Gastroesophageal sphincter (tissue), 3 donors: ENCODE data around the gene SIRT1.

Experiments used
- POLR2A ChIP-seq, 2 donors: fragments of 450-650 bp; IDR thresholded peaks; one replicate each; pipeline ENCODE4 v1.6.1; 2017; ENCODE audit warnings: antibody characterized with exemption in 2 of 2, mild to moderate bottlenecking in 2 of 2, moderate library complexity in 1 of 2
- POLR2AphosphoS5 ChIP-seq: sonication (generic); formaldehyde crosslinking; IDR thresholded peaks from one replicate; pipeline ENCODE4 v1.6.1; 2017; ENCODE audit warnings: antibody characterized with exemption
- TF ChIP-seq, protein P1 (sequence below), 4 experiments: fragments of 200-600 bp in 2 of 4; fragments of 450-650 bp in 2 of 4; sonication (generic) in 1 of 4; IDR thresholded peaks; one replicate each; pipeline ENCODE4 v1.5.1; 2017 to 2019; ENCODE audit warnings: antibody characterized with exemption in 4 of 4, mild to moderate bottlenecking in 2 of 4, moderate library complexity in 2 of 4

GRCh38 chr10:67917679-67918078, 33.2 kb downstream of the SIRT1 start:
- TF ChIP-seq, protein P1, sequence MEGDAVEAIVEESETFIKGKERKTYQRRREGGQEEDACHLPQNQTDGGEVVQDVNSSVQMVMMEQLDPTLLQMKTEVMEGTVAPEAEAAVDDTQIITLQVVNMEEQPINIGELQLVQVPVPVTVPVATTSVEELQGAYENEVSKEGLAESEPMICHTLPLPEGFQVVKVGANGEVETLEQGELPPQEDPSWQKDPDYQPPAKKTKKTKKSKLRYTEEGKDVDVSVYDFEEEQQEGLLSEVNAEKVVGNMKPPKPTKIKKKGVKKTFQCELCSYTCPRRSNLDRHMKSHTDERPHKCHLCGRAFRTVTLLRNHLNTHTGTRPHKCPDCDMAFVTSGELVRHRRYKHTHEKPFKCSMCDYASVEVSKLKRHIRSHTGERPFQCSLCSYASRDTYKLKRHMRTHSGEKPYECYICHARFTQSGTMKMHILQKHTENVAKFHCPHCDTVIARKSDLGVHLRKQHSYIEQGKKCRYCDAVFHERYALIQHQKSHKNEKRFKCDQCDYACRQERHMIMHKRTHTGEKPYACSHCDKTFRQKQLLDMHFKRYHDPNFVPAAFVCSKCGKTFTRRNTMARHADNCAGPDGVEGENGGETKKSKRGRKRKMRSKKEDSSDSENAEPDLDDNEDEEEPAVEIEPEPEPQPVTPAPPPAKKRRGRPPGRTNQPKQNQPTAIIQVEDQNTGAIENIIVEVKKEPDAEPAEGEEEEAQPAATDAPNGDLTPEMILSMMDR (IDR thresholded peaks at IDR 0.05): no peak
- TF ChIP-seq POLR2A (IDR thresholded peaks at IDR 0.05) (no peak), POLR2AphosphoS5 (no peak)
